HTR-8/SVneo (cell line): ENCODE measurements around the gene SEMA3G.

Source experiments
- DNase-seq: peaks from one replicate; pipeline ENCODE4 v3.0.0; 2011; ENCODE audit warnings: low spot score, mixed read lengths; ENCODE audit not compliant: insufficient read length
- FAIRE-seq: peaks from 2 replicates; lab custom pipeline; 2011; peaks lifted over from hg19 to GRCh38; lab: Jason Lieb, UNC

SEMA3G gene

DNA sequence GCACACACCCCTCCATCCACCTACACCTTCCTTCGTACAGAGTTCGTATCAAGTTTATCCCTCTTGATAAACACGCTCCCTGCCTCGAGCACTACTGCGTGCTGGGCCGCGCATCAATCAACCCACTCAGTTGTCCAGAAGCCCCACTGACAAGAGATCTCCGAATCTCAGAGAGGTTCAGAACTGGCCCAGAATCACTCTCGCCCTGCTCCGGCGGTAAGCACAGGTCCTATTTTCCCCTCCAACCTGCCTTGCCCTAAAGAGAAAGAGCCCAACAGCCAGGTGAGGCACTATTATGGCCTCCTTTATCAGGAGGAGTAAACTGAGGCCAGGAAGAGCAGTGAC, 10.0 kb upstream of the SEMA3G start:
- FAIRE-seq (no peak), DNase-seq (no peak)

DNA sequence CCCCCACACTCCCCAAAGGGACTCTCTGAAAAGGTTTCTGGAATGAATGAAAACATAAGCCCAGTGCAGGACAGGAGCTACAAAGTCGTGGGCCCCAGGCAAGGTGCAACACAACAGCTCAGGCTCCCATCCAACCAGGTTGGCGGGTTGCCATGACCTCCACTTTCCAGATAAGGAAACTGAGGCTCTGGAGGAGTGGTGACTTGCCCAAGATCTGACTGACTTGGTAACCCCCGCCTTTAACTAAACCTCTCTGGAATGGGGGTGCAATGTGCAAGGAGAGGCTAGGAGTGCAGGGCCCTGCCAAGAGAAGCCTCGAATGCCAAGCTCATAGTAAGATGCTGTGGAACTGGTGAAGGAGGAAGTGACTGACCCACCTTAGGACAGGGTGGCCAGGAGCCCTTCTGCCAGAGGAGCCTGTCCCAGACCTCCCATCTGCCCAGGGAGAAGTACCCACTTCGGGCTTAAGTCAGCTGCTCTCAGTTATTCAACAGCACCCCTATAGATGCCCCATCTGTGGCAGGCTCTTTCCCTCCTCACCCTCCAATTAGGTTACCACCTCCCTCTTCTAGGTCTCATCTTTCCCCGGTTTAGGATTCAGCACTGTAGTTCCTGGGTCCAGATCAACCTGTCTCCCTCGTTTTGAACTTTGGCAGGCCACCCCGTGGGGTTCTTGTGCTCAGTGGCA, 9.5 kb upstream of the SEMA3G start:
- DNase-seq (no peak), FAIRE-seq (no peak)

DNA sequence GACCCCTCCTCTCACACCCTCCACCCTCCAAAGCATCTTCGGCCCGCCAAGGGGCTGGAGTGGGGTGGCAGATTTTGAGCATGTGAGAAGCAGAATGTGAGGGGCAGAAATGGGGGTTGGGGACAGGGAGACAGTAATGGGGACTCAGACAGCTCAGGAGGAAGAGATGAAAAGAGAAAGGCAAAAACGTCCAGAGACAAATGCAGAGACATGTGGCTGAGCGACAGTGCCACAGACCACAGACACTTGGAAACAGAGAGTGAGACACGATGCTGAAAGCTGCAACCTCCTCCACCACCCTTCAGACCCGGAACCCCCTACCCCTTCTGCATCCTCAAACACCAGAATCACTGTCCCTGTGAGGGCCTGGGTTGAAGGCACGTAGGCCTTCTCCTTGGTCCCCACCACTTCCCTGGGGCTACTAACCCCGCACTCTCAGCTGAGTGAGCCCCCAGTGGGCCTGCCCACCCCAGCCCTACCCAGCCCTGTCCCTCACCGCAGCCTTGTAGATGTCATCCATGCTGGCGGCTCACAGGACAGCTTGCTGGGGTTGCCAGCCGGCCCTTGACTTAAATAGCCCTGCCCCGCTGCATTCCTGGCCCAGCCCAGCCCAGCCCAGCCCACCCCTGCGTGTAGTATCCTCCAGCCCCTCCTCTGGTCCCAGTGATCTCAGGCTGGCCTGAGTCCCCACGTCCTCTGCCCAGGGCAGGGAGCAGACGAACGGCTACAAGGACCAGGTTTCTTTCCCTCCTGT, 8.8 kb upstream of the SEMA3G start, which contains the start of gene TNNC1:
Gene TNNC1 (minus strand): TSS at position 546 of the 754 bp plus-strand sequence. CDS start 26 bp downstream, at position 520.
- FAIRE-seq (peak; percentile 51), DNase-seq (no peak)

DNA sequence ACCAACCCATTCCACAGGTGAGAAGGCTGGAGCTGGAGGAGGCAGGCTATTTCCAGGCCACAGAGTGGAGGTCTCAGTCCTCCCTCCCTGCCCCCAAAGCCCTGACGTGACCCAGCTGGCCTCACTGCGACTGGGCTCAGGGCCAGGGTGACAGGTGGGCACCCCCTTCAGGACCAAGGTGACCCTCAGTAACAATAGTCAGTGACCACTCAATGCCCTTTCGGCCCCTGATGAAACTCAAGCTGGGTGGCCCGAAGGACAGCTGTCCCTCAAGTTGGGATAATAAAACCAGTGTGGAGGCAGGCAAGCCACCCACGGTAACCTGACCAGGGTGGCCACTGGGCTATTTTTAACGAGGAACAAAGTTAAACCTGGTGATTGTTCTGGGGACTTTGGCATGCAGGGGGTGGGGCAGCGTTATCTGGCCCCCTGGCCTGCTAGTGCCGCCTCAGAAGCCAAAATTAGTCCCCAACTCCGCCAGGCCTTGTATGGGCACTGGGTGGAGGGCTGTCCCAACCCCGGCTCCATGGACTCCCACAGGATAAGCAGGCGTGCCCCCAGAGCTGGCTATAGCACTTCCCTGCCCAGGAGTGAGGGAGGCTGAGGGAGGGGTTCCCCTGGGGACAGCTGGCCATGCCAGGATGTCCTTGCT, 7.8 kb upstream of the SEMA3G start:
- FAIRE-seq = no peak
- DNase-seq = no peak

DNA sequence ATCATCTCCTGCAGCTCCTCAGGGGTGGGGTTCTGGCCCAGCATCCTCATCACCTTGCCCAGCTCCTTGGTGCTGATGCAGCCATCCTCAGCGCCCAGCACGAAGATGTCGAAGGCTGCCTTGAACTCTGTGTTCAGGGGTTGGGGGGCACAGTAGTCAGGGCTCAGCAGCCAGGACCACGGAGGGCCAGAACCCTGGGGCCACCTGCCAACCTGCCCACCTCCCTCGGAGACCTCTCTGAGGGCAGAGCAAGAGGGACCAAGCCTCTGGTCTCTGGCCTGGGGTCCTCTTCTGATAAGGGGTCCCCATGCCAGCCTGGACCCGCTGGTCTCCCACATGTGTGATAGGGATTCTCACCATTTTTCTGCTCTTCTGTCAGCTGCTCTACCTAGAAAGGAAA, 7.2 kb upstream of the SEMA3G start:
- FAIRE-seq = no peak

DNA sequence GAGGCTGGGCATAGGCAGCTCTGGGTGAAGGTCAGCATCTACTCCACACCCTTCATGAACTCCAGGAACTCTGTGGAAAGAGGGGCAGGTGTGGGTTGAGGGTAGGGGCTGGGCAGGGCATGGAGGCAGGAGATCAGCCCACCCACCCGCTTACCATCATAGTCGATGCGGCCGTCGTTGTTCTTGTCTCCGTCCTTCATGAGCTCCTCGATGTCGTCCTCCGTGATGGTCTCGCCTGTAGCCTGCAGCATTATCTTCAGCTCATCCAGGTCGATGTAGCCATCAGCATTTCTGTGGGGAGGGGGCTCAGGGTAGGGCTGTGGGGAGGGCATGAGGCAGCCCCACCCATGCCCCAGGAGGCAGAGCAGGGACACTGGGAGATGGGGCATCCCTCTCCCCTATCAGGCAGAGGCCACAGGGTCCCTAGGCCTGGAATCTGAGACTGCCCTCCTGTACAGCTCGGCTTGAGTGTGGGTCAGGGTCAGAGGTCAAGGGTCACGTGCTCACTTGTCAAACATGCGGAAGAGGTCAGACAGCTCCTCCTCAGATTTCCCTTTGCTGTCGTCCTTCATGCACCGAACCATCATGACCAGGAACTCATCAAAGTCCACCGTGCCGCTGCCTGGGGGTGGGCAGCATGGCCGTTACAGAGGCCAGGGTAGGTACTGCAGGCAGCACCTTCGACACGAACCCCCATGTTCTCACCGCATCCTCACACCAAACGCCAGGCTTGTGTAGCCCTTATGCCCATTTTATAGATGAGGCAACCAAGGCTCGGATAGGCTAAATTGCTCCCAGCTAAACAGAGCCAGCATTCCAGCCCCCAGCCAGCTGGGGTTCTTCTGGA, 6.6 kb upstream of the SEMA3G start:
- DNase-seq = no peak
- peak; percentile 48 for FAIRE-seq

More for the DNA sequence above, 7.2 kb upstream of the SEMA3G start:
- no peak for DNase-seq

DNA sequence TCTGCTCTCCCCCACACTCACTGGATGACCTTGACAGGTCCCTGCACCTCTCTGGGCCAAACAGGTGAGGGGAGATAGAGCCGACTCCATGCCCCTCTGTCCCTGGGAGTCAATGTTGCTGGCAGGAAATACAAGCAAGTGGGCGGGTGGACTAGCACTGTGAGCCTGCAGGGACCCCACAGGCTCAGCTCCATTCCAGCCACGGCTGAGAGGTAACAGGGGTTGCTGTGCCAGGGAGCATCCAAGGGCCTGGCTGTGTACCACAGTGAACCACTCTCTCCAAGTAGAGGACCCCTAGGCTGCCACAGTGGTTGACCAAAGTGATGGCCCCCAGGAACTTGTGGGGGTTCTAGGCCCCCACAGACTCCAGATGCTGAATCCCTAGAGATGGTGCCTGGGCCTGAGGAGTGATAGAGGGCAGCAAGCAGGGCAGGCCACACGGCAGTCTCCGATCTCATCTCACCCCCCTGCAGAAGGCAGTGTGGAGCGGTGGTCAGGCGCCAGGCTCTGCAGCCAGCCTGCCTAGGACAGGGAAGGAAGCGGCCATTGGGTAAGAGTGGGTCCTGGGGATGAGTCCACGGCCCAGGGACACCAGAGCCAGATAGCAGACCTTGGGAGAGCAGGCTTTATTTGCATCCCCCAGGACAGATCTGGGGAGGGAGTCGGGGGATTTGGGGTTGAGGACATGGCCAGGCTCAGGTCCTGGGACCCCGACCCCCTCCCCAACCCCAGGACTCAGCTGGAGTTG, 5.8 kb upstream of the SEMA3G start:
- DNase-seq = no peak
- no peak for FAIRE-seq

DNA sequence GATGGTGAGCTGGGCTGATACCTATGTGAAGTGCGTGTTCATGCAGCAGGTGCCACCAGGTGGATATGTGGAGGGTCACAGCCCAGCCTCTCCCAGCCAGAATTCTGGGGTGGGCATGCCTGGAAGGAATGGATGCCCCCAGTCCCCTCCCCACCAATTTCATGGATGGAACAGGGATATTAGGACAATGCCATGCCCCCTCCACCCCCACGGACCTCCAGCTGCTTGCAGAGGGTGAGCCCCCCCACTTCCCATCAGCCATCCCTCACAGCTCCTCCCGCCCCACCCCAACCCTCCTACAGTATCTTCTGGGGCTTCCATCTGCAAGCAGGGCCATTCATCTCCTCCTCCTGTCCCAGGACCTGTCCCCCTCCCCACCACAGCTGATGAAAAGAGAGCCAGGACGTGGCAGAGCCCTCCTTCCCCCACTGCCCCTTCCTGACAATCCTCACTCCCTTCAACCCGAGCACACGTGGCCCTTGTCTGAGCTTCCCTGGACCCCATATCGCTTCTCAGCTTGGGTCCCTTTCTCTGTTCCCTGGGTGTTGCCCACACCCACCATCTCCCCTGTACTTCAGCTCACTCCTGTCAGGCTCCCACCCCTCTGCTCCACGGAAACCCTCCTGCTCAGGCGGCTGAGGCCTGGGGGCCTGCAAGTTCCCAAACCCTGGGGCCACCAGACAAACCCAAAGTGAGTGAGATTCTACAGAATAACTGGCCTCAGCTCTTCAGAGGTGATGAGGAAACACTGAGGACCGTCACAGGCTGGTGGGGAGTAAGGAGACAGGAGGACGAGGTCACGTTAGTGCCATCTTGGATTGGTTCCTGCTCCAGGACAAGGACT, 2.8 kb upstream of the SEMA3G start:
- DNase-seq (no peak), FAIRE-seq (no peak)

DNA sequence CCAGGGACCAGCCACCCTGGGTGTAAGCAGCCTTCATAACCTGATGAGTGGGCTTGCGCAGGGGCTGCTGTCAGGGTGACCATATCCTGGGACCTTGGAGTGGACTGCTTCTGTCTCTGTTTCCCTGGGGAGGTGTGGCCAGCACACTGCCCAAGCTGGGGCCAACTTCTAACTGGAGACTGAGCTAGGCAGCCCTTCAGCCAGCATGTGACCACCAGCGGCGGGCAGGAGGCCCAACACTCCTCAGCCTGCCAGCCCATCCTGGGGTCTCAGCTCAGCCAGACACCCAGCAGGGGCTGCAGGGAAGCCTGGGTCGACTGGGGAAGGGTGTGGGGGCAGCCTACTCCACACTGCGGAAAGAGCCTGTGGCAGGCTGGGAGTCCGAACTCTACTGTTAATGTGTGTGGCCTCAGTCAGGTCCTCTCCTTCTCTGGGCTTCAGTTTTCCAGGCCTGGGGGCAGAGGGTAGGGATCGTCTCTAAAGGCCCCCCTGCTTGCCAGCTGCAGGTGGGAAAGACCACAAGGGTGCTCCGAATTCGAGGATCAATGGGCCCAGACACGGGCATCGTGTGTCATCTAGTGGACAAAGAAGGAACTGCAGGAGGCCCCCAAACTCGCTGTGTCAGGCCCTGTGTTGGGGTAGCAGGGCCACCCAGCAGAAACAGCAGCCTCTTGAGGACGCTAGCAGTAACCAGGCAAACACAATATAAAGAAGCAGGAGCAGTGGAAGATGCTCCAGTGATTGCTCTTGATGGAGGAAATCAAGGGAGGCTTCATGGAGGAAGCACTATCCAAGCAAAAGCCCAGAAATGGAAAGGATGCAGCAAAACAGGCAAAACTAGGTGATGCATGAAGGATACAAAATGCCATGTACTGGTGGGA, 2.0 kb upstream of the SEMA3G start:
- peak; percentile 28 for FAIRE-seq
- DNase-seq = peak; percentile 73

DNA sequence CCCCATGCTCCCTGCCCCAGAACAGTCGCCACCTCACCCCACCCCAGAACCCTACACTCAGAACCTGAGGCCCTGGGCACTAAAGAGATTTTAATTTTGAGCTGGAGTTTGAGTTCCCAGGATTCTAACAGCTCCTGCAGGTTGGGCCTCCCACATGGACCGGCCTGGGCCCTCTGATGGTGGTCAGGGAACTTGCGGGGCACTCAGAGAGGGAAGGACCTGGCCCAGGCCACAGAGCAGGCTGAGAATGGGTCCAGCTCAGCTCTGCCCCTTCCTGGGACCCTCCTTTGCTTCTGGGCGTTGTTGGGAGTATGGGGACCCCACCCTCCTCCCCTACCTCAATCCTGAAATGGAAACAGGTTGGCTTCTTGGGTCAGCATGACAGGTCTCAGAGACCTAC, 1.1 kb upstream of the SEMA3G start:
- no peak for DNase-seq
- no peak for FAIRE-seq

DNA sequence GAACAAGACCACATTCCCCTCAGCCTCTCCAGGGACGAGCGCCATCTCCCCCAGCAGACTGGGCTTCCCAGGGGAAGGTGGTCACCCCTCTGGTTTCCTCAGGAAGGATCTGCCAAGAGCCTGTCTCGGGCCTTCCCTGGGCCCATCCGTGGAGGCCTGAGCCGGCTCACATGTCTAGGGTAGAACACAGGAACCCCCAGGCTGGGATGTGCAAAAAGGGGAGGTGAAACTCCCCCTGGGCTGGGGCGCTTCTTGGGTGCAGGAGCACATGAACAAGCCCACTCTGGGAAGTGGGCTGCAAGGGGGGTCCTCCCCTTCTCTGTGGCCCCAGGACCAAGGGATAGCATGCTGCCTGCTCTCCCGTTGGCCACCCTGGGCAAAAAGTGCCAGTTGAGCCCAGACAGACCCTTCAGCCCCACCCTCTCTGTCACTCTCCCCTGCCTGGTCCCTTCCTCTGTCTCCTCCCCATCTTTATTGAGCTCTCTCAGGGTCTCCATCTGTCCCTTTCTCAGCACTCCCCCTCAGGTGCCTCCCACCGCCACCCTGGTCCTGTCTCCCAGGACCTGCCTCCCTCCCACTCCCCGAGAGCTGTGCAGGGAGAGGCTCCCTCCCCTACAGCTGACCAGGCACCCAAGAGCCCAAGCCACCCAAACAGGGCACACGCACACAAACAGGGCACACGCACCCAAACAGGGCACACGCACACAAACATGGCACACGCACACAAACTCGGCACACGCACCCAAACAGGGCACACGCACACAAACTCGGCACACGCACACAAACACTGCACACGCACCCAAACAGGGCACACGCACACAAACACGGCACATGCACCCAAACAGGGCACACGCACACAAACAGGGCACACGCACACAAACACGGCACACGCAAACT, 864 bp downstream of the SEMA3G start:
- no peak for FAIRE-seq

DNA sequence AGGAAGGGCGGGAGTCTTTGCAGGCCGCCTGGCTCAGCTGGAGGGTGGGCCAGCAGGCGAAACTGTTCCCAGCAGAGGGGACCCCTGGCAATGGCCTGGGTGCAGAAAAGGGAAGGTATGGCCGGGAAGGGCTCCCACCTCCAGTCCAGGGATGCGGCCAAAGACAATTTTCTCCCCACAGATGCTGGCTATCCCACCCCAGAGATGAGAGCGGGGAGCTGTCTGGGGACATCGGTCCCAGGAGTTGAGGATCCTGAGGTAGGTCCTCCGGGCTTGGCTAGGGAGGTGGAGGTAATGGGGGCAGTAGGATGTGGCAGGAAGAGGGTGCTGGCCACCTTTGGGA, 1.7 kb downstream of the SEMA3G start:
- FAIRE-seq (no peak), DNase-seq (no peak)

More for the DNA sequence above, 864 bp downstream of the SEMA3G start:
- no peak for DNase-seq

DNA sequence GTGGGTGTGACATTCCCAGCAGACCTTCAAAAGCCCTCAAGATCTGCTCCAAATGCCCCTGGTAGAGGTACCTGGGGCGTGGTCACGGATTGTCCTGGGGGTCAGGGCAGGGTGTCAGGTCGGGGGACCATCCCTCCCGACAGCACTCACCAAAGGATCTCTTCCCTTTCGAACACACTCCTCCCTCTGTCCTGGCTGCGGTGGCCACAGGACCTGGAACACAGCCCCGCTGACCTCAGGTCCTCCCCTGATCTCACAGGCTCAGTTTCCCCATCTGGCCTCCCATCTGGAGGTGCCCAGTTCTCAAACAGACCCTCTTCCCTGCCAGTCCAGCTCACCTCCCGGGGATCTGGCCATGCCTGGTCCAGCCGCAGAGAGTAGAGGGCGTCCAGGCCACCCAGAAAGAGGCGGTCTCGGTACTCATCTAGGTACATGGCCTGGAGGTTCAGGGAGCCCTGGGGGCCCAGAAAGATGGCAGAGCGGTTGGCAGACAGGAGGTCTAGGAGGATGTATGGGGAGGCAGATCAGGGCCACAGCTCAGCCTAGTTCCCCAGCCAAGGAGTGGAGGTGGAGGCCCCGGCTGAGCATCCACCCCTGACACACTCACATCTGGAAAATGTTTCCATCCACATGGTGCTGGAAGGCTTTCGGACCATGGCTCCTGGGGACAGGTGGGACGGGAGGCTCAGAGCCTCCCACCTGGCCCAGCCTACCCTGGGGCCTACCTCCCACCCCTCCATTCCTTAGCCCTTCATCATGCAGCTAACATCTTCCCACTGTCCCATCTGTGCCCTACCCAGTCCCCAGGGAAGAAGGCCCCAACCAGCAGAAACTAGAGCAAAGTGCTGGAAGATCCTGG, 2.3 kb downstream of the SEMA3G start:
- FAIRE-seq (no peak), DNase-seq (no peak)

DNA sequence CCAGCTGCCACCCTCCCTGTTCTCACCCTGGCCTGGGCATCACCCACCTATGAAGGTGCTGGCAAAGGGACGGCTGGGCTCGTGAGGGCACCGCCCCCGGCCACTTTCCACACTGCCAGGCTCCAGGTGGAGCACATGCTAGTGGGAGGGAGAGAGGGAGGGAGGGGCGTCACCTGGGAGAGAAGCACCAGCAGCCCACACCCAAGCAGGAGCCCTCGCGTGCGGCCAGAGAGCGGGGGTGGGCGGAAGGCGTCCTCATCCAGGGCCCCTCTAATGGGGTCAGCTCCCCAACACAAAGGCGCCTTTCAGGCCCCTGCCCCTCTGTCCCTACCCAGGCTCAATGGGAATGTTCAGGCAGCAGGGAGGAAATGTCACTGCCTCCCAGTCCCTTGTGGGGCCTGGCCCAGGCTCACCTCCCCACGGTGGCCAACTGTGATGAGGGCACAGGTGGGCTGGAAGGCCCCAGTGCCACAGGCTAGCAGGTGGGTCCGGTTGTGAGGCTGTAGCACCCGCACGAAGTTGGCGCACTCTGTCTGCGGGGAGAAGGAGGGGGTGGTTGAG, 3.1 kb downstream of the SEMA3G start:
- DNase-seq = no peak
- no peak for FAIRE-seq

DNA sequence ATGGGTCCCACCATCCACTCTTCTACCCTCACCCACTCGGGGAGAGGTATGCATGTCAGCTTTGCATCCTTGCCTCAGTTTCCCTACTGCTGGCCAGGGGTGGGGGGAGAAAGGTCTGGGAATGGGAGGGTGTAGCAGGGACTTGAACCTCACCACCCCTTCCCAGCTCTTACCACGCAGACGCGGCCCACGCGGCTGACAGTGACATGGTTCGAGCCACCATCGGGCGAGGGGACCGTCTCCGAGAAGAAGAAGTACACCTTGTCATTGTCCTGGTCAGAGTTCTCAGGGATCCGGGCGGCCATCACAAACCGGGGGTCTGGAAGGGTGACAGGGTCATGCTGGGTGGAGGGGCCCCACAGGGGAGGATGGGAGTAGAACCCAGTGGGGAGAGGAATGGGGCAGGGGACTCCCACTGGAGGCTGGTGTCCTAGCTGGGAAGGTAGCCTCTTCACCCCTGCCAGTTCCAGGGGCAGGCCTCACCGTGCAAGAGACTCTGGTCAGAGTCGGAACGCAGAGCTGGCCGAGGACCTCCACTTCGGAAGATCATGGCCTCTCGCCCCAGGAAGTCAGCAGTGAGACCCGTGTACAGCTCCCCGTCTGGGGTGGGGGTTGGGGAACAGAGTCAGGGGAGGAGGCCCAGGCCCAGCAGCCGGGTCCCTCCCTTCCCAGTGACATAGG, 3.7 kb downstream of the SEMA3G start:
- FAIRE-seq = peak; percentile 74
- DNase-seq = no peak
